ENCODE data around the gene EML4.
"Not testable (repeated sequence)": the region's sequence is repeated elsewhere in the genome, so short reads cannot be mapped to it uniquely, and the experiment has no call there.

Gene EML4

DNA sequence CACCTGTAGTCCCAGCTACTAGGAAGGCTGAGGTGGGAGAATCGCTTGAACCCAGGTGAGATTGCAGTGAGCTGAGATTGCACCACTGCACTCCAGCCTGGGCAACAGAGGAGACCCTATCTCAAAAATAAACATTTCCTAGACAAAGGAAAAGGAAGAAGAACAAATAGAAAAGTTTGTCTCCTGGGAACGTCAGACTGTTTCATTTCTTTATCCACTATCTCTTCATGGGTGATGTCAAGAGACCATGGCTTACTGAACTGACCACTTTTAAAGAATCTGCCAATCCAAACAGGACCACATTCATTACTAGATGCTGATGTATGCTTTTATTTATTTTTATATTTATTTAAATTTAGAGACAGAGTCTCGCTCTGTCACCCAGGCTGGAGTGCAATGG lies 165.1 kb downstream of the EML4 start:
- Mint-ChIP-seq H3K27me3 (no peaks in the 10 kb centered on the region), H3K27ac (no peak overlapping the region), H3K4me3 (no peak overlapping the region), H3K36me3 (ENCODE audit: low read depth) (peaks cover 81% of the 10 kb centered on the region), H3K4me1 (ENCODE audit: low read depth) (peaks cover 9% of the 10 kb centered on the region), H3K9me3 (peaks cover 4% of the 10 kb centered on the region)

DNA sequence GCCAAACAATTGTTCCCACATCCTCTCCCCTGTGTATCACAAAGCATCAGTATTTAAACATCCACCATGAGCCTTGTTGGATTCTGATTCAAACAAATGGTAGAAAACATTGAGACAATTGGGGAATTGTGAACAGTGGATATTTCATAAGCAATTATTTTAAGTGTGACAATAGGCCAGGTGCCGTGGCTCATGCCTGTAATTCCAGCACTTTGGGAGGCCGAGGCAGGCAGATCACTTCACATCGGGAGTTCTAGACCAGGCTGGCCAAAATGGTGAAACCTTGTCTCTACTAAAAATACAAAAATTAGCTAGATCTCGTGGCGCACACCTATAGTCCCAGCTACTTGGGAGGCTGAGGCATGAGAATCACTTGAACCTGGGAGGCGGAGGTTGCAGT lies 165.7 kb downstream of the EML4 start:
- H3K9me3 Mint-ChIP-seq; H3K27me3 Mint-ChIP-seq; H3K27ac Mint-ChIP-seq; H3K4me3 Mint-ChIP-seq; H3K4me1 Mint-ChIP-seq (ENCODE audit: low read depth): not testable (repeated sequence)
- peaks cover 78% of the 10 kb centered on the region for H3K36me3 Mint-ChIP-seq (ENCODE audit: low read depth)

DNA sequence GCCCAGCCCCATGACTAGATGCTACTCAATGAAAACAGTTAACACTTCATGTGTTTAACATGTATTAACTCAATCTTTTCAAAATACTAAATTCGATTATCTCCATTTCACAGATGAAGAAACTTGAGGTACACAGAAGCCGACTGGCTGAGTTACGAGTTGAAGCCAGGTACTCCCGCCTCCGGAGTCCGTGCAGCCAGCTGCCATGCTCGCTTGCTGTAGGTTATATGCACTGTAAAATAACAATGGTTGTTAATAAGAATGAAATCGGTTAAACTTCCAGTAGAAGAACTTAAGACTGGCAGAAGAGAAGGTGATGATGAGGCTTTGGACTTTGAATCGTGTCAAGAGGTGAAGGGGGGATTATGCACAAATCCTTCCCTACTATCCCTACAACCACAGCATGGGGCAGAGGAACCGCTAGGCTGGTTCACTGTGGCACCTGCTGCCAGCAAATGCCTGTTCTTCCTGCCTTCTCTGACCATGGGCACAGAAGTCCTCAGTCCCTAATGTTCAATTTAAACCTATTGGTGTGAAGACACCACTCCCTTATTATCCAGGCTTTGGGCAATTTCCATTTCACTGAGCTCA lies 166.5 kb downstream of the EML4 start:
- peaks cover 4% of the 10 kb centered on the region for H3K9me3 Mint-ChIP-seq
- peaks cover 5% of the 10 kb centered on the region for H3K4me1 Mint-ChIP-seq (ENCODE audit: low read depth)
- H3K4me3 Mint-ChIP-seq: no peak overlapping the region
- H3K27ac Mint-ChIP-seq: no peak overlapping the region
- no peaks in the 10 kb centered on the region for H3K27me3 Mint-ChIP-seq
- peaks cover 78% of the 10 kb centered on the region for H3K36me3 Mint-ChIP-seq (ENCODE audit: low read depth)

DNA sequence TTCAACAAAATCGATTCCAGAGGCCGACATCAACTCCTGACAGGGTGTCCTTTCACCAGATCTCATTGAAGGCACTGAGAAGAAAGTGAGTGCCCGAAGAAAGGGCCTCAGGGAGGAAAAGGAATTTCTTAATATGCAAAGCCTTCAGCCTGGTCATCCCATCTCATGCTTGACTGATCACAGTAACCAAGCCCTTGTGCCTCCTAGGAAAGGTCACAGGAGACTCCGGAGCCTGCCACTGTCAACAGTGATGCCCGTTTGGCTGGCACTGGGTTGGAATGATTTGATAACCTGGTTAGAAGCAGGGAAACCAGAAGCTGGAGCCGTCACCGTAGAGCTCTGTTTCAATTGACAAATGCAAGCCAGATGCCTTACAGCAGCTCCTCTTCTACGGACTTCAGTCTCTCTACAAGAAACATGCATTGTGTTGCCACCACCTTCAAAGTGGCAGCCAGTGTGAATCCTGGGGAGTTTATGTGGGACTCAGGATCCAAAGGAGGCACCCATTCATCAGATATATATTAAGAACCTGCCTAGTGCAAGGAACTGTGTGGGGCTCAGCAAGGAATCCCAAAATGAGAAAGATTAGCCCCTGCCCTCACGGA lies 167.3 kb downstream of the EML4 start:
- Mint-ChIP-seq H3K9me3 (peaks cover 4% of the 10 kb centered on the region), H3K27ac (no peak overlapping the region), H3K4me3 (no peak overlapping the region), H3K36me3 (ENCODE audit: low read depth) (peaks cover 79% of the 10 kb centered on the region), H3K27me3 (no peaks in the 10 kb centered on the region), H3K4me1 (ENCODE audit: low read depth) (peaks cover 9% of the 10 kb centered on the region)

DNA sequence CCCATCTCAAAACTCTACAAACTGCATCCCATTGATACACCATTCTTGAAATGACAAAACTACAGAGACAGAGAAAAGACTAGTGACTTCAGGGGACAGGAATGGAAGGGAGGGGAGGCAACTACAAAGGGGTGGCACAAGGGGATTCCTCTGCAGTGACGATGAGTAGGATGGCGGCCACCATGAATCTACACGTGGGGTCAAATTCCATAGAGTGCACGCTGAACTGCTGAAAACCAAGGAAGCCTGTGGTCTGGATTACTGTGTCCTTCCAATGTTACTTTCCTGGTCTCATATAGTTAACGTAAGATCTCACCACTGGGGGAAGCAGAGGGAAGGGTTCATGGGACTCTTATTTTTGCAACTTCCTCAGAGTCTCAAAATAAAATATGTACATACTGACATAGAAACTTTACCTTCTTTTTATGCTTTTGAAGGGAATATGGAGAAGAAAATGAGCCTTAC lies 168.2 kb downstream of the EML4 start:
- Mint-ChIP-seq H3K4me1 (ENCODE audit: low read depth) (peaks cover 14% of the 10 kb centered on the region), H3K4me3 (no peak overlapping the region), H3K36me3 (ENCODE audit: low read depth) (peaks cover 74% of the 10 kb centered on the region), H3K27ac (no peak overlapping the region), H3K9me3 (peaks cover 4% of the 10 kb centered on the region), H3K27me3 (no peaks in the 10 kb centered on the region)

DNA sequence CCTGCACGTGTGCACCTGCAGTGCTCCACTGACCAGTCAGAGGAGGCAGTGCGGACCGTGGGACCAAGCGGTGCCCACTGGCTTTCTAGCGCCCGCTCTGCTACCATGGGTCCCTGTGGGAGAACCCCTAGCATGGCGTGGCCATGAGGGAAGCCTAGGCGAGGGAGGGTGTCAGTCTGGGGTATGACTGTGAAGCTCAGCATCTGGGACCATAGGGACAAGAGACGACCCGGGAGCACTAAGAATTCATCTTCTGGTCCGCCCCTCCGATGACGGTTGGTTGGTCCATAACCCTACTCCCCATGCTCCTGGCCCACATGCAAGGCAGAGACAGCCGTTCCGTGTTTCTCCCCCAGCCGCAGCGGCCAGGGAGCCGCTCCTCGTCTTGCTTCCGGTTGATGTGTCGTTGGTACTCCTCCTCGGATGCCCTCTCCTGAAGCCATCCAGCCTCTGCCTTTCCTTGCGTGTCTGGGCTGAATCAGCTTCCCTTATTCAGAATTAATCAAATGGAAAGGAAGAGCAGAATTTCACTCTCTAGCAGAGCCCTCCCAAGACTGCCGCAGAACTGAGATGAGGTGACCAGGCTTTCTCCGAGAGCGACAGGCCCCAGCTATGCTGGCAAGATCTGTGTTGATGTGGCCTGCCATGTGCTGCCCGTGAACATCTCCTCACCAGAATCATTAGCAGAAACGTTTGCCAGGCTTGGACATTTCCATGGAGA lies 168.9 kb downstream of the EML4 start:
- H3K4me3 Mint-ChIP-seq: no peak overlapping the region
- peaks cover 73% of the 10 kb centered on the region for H3K36me3 Mint-ChIP-seq (ENCODE audit: low read depth)
- H3K9me3 Mint-ChIP-seq: peaks cover 4% of the 10 kb centered on the region
- peaks cover 20% of the 10 kb centered on the region for H3K4me1 Mint-ChIP-seq (ENCODE audit: low read depth)
- no peaks in the 10 kb centered on the region for H3K27me3 Mint-ChIP-seq
- H3K27ac Mint-ChIP-seq: peak overlapping the region; percentile 45

DNA sequence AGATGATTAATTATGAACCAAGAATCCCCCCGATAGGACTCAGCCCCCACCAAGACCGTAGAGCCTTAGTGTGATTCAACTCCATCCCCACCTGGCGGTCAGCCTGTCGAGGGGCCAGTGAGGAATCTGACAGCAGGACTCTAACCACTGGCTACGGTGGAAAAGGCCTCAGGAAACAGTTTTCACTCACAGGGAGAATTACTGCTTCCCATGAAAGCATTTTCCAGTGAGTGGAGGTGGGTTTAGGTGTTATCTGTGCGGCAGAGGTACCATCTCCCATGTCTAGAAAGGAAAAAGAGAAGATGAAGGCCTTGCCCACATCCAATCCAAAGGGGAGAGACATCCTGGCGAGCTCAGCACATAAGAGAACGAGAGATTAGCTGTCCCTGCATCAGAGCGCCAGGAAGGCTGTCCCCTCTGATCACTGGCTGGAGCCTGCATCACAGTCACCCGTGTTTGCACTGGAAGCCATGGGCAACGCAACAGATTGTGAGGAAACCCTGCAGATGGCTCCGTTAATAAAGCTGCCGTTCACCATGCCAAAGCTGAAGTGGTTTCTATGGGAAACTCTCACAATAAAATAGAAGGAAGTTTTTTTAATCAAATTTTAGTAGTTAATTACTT lies 169.5 kb downstream of the EML4 start:
- Mint-ChIP-seq H3K27ac (no peak overlapping the region), H3K27me3 (no peaks in the 10 kb centered on the region), H3K36me3 (ENCODE audit: low read depth) (peaks cover 73% of the 10 kb centered on the region), H3K9me3 (peaks cover 4% of the 10 kb centered on the region), H3K4me1 (ENCODE audit: low read depth) (peaks cover 23% of the 10 kb centered on the region), H3K4me3 (no peak overlapping the region)

DNA sequence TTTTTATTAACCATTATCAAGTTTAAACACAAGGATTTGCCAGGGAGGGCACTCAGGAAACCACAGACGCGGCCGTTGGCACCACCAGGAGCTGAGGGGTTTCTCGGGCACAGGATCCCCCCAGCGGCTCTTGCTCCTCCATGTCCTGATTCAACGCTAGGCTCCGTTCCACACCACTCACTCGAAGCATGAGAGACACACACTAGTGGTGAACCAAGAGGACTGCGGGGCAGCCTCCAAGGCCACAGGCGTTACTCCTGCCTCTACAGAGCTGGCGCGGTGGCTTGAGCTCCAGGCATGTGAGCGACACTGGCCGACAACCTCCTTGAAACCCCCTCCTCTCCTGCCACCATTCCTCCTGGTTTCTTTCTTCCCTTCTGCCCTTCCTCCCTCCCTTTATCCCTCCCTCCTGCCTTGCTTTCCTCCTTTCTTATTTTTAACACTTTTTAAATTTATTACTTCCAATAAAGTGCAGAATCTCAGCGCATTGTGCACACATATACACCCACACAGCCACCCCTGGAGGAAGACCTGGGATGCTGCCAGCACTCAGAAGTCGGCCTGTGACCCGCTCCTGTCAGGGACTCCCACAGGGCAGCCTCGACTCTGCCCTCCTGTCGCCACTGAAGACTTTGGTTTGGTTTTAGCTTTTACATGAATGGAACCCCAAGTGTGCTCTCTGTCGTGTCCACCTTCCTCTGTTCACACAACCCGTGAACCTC lies 170.2 kb downstream of the EML4 start:
- Mint-ChIP-seq H3K4me3 (no peak overlapping the region), H3K9me3 (peaks cover 4% of the 10 kb centered on the region), H3K27ac (peak overlapping the region; percentile 78), H3K27me3 (no peaks in the 10 kb centered on the region), H3K36me3 (ENCODE audit: low read depth) (peaks cover 72% of the 10 kb centered on the region), H3K4me1 (ENCODE audit: low read depth) (peaks cover 23% of the 10 kb centered on the region)

DNA sequence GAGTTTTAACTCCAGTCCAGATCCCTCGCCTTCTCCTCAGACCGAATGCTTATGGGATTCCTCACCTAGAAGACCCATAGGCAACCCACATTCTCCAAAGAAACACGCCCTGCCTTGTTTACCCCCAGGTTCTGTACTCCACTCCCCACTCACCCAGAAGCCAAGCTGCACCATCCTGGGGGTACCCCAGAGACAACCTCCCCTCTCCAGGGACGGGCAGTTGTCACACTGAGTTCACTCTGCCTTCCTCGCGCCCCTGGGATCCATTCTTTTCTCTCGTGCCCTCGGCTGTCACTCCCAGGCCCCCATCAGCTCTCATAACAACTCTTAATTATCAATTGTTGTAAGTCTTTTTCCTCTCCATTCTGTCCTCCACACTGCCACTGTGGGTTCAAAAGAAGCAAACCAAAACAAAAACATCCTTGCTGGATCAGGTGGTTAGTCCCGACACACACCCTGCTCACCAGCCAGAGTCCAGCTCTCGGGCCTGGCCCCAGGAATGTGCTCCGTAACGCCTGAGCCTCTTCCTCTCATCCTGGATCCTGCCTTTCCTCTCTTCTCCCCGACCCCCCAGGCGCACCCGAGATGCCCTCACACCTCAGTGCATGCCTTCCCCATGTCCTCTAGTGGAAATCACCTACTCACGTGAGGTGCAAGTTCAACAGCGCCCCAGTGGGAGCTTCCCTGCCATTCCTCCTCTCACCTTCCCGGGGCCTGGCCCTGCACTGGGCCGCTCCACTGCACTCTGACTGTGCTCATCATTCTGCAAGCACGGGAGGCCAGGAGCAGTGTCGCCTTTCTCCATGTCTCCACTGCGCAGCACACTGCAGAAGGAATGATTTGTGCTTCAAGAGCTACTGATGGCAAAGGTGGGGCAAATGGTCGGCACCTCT lies 171.1 kb downstream of the EML4 start:
- Mint-ChIP-seq H3K27ac (peak overlapping the region; percentile 78), H3K4me1 (ENCODE audit: low read depth) (peaks cover 23% of the 10 kb centered on the region), H3K27me3 (no peaks in the 10 kb centered on the region), H3K9me3 (peaks cover 4% of the 10 kb centered on the region), H3K36me3 (ENCODE audit: low read depth) (peaks cover 73% of the 10 kb centered on the region), H3K4me3 (no peak overlapping the region)

DNA sequence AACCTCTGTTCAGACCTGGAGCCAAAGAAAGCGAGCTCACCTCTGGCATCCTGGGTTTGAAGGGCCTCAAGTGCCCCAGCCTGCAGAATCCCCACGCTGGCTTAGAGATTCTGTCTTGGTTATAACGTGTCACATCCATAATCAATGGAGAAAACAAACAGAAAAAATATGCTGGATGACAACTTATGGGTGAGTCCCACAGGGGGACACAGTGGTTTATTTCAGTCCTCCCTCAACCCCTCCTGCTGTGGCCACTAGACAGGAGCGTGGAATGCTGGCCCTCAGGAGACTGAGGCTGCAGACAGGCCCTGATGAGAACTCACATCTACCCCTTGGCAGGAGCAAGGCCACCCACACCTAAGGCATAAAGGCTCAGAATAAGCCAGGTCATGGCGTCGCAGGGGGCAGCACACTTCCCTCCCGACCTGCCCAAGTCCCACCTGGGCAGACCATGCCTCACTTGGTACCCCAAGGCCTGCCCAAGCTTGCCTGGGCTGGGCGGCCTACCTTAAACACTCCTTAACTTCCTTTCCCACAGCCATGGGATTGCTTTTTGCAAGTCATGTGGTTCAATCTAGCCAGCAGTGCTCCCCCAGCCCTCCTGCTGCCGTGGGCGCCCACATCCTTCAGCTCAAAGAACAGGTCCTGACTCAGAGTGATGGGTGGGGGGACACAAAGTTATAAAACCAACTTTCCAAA lies 171.9 kb downstream of the EML4 start:
- Mint-ChIP-seq H3K36me3 (ENCODE audit: low read depth) (peaks cover 73% of the 10 kb centered on the region), H3K4me1 (ENCODE audit: low read depth) (peaks cover 23% of the 10 kb centered on the region), H3K27me3 (no peaks in the 10 kb centered on the region), H3K9me3 (peaks cover 4% of the 10 kb centered on the region), H3K27ac (peak overlapping the region; percentile 65), H3K4me3 (no peak overlapping the region)

DNA sequence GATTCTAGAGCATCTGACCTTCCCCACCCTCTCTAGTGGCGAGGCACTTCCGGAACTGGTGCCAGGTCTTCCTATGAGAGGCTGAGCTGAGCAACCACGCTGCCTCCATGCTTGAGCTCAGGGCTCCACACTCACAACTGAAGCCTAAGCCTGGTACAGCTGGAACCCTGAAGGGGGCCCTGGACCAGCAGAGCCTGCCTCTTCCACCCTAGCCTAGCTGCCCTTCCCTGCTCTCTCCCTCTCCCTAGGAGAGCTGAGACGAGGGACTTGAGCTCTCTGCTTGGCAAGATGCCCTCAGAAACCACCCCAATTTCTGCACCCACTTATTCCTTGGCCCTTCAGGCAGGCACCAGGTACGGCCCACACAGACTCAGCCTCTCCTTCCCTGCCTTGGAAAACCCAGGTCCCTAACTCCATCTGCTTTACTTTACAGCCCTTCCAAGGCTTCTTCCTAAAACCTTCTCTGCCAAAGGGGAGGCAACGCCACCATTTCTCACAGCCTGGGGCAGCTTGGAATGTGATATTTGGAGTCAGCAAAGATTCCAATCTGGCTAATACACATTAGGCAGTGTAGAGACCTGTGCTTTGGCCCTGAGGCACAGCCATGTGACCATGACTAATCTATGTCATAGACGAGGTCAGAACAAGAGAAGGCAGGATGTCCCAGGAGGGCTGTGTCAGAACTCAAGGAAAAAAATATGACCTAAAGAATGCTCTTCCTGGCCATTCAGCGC lies 173.1 kb downstream of the EML4 start:
- Mint-ChIP-seq H3K36me3 (ENCODE audit: low read depth) (peaks cover 68% of the 10 kb centered on the region), H3K4me3 (no peak overlapping the region), H3K27ac (peak overlapping the region; percentile 78), H3K27me3 (no peaks in the 10 kb centered on the region), H3K9me3 (peaks cover 4% of the 10 kb centered on the region), H3K4me1 (ENCODE audit: low read depth) (peaks cover 23% of the 10 kb centered on the region)

DNA sequence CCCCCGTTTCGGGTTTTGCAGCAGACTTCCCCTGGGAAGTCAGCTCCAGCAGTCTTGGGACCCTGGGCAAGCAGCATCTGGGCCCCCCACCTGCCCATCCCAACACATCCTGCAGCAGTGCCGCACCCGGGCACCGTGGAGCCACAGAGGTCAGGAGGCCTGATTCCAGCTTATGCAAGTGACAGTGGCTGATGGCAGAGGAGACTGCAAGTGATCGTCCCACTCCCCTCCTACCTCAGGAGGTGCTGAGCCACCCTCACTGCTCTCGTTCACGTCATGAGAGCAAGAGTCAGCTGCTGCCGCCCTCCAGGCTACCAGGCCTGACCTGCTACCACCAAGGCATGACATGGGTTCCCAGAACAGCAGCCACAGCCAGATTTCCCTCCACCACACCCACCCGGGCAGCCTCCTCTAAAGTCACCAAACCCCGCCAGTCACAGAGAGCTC lies 173.7 kb downstream of the EML4 start:
- H3K9me3 Mint-ChIP-seq: no peaks in the 10 kb centered on the region
- no peaks in the 10 kb centered on the region for H3K27me3 Mint-ChIP-seq
- H3K4me1 Mint-ChIP-seq (ENCODE audit: low read depth): peaks cover 23% of the 10 kb centered on the region
- peaks cover 65% of the 10 kb centered on the region for H3K36me3 Mint-ChIP-seq (ENCODE audit: low read depth)
- peak overlapping the region; percentile 75 for H3K27ac Mint-ChIP-seq
- H3K4me3 Mint-ChIP-seq: no peak overlapping the region

DNA sequence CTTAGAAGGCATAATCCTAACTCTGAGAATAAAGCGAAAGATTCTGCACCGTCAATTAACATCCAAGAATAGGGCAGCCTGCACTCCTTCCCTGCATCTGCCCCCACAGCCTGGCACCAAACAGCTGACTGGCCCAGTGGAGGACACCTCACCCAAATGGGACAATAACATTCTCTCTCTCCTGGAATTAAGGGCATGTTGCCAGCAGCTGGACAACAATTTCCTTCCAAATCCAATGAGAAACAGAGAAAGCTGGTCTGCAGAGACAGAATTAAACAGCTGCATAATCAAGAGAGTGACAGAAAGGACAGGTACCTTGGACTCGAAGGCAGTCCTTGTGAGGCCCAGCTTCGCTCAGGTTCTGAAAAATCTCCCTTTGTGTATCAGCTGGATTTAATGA lies 176.8 kb downstream of the EML4 start:
- Mint-ChIP-seq H3K27ac (no peak overlapping the region), H3K36me3 (ENCODE audit: low read depth) (peaks cover 68% of the 10 kb centered on the region), H3K4me3 (no peak overlapping the region), H3K27me3 (no peaks in the 10 kb centered on the region), H3K4me1 (ENCODE audit: low read depth) (peaks cover 21% of the 10 kb centered on the region), H3K9me3 (no peaks in the 10 kb centered on the region)

All from stimulated activated naive CD8-positive, alpha-beta T cell treated with anti-CD3 and anti-CD28 coated beads, Interleukin-15, Interleukin-2, amounts not matched to agents 100 ng/mL and 50 ng/mL, for 24 hours (primary cell).